Testis (tissue), 3 donors: Measurements from ENCODE around the gene BIRC7. TPM values are rescaled to one million over a fixed set of nuclear protein-coding genes. Genes with fewer than 3 reads are reported as not detected.

Source experiments
- DNase-seq: peaks from one replicate; pipeline ENCODE4 v3.0.0-alpha.2; 2019
- H3K27ac ChIP-seq, 2 donors: fragments of 200-600 bp; sonication (generic); one replicate each; pipeline ENCODE4 v1.5.1; 2019
- H3K27me3 ChIP-seq: fragments of 200-600 bp; sonication (generic); one replicate; pipeline ENCODE4 v1.5.1; 2019
- H3K36me3 ChIP-seq: fragments of 200-600 bp; sonication (generic); one replicate; pipeline ENCODE4 v1.5.1; 2017; ENCODE audit warnings: low read depth; ENCODE audit errors: missing control alignments
- H3K4me1 ChIP-seq: fragments of 200-600 bp; sonication (generic); one replicate; pipeline ENCODE4 v1.5.1; 2019
- H3K4me3 ChIP-seq, 2 donors: fragments of 200-600 bp; sonication (generic); one replicate each; pipeline ENCODE4 v1.5.1; 2017 to 2019
- H3K9me3 ChIP-seq: fragments of 200-600 bp; sonication (generic); one replicate; pipeline ENCODE4 v1.5.1; 2017
- CTCF ChIP-seq, 3 experiments: fragments of 450-650 bp in 2 of 3; fragments of 200-600 bp in 1 of 3; sonication (generic) in 1 of 3; IDR thresholded peaks; one replicate each; pipeline ENCODE4 v1.5.1; 2016 to 2019; ENCODE audit warnings: antibody characterized with exemption in 3 of 3, mild to moderate bottlenecking in 2 of 3, moderate library complexity in 1 of 3
- POLR2A ChIP-seq: fragments of 450-650 bp; IDR thresholded peaks from one replicate; pipeline ENCODE4 v1.6.1; 2017; ENCODE audit warnings: antibody characterized with exemption, mild to moderate bottlenecking, moderate library complexity
- WGBS, 2 donors: methylation state at CpG; one replicate each; pipeline ENCODE4 v1.1.5; 2018; 5-methylcytosine and 5-hydroxymethylcytosine counted together
- intact Hi-C: fragments of 100-400 bp; cut with DNase I; formaldehyde crosslinking; loops from one replicate; pipeline ENCODE4 v1.15.1; 2023; ENCODE audit warnings: low total_unique reads
- polyA plus RNA-seq: library from polyadenylated mRNA; stranded (reverse); fragments of 350-450 nt; fragmentation: Illumina TruSeq; extraction: RNeasy Lipid Tissue Mini Kit (QIAGEN cat#74804); gene quantifications from one replicate; pipeline ENCODE4 v1.2.3, GENCODE V29; 2014; ENCODE audit warnings: low read depth, low replicate concordance; ENCODE audit not compliant: insufficient read depth
- total RNA-seq, 2 donors: library from RNA; depleted of rRNA; stranded (reverse); fragments of >200 nt; gene quantifications; one replicate each; pipeline ENCODE4 v1.2.3, GENCODE V29; 2016

The BIRC7 gene
- total and polyA plus RNA-seq, 3 donors from 2014 or later = 0.24 to 0.33 (median 0.25) TPM

- peak; percentile 57 for DNase-seq
- WGBS, 2 donors = 61 to 71% methylated on average over 16 to 50 of the region's 50 CpGs
- no peak overlapping the region for H3K27ac ChIP-seq
- intact Hi-C loops = no loop called here
- no peaks in the 10 kb centered on the region for H3K36me3 ChIP-seq
- H3K4me1 ChIP-seq = no peaks in the 10 kb centered on the region
- no peak overlapping the region for H3K4me3 ChIP-seq
- no peaks in the 10 kb centered on the region for H3K9me3 ChIP-seq
- TF ChIP-seq CTCF (IDR thresholded peaks at IDR 0.05) = no peak
- TF ChIP-seq POLR2A = no peak
- no peaks in the 10 kb centered on the region for H3K27me3 ChIP-seq
Observed at GRCh38 chr20:63246490-63247288, 11.0 kb downstream of the BIRC7 start.

GRCh38 chr20:63247671-63248228 is 12.0 kb downstream of the BIRC7 start:
- H3K27me3 ChIP-seq = no peaks in the 10 kb centered on the region
- intact Hi-C loops = no loop called here
- WGBS, 2 donors = 81 to 88% methylated on average over 14 to 19 of the region's 24 CpGs
- H3K4me1 ChIP-seq = peaks cover 8% of the 10 kb centered on the region
- no peak for DNase-seq
- H3K27ac ChIP-seq = no peak overlapping the region
- no peaks in the 10 kb centered on the region for H3K9me3 ChIP-seq
- no peaks in the 10 kb centered on the region for H3K36me3 ChIP-seq
- no peak overlapping the region for H3K4me3 ChIP-seq
- TF ChIP-seq CTCF (IDR thresholded peaks at IDR 0.05) (no peak), POLR2A (no peak)

- H3K4me3 ChIP-seq = no peak overlapping the region
- TF ChIP-seq POLR2A = no peak
- no peak for TF ChIP-seq CTCF (IDR thresholded peaks at IDR 0.05)
- 85 to 87% methylated on average over 14 to 25 of the region's 25 CpGs for WGBS, 2 donors
- intact Hi-C loops = no loop called here
- H3K27me3 ChIP-seq = no peaks in the 10 kb centered on the region
- peaks cover 19% of the 10 kb centered on the region for H3K4me1 ChIP-seq
- no peaks in the 10 kb centered on the region for H3K36me3 ChIP-seq
- no peaks in the 10 kb centered on the region for H3K9me3 ChIP-seq
- no peak for DNase-seq
- H3K27ac ChIP-seq = no peak overlapping the region
Observed at GRCh38 chr20:63248835-63249591, 13.3 kb downstream of the BIRC7 start.

GRCh38 chr20:63249891-63250290 is 14.2 kb downstream of the BIRC7 start:
- no peaks in the 10 kb centered on the region for H3K36me3 ChIP-seq
- no peak overlapping the region for H3K27ac ChIP-seq
- H3K4me3 ChIP-seq = no peak overlapping the region
- intact Hi-C loops = no loop called here
- no peaks in the 10 kb centered on the region for H3K27me3 ChIP-seq
- peaks cover 23% of the 10 kb centered on the region for H3K4me1 ChIP-seq
- 94 to 97% methylated on average over 10 to 15 of the region's 15 CpGs for WGBS, 2 donors
- TF ChIP-seq CTCF (IDR thresholded peaks at IDR 0.05) (no peak), POLR2A (no peak)
- no peaks in the 10 kb centered on the region for H3K9me3 ChIP-seq
- no peak for DNase-seq
